ENCODE results near the gene TRIO. TPM values are rescaled to one million over a fixed set of nuclear protein-coding genes. Genes with fewer than 3 reads are reported as not detected.

The TRIO gene
- total RNA-seq, 6 experiments from 2014 or later, result 167 to 219 (median 190) TPM

- Mint-ChIP-seq H3K9me3 (peaks cover 13% of the 10 kb centered on the region), H3K36me3 (ENCODE audit: low read depth) (peaks cover 59% of the 10 kb centered on the region), H3K4me3 (peak overlapping the region; percentile 82), H3K27me3 (ENCODE audit: insufficient read depth) (peaks cover 24% of the 10 kb centered on the region), H3K27ac (peak overlapping the region; percentile 98), H3K4me1 (ENCODE audit: low read depth) (peaks cover 81% of the 10 kb centered on the region)
- no peak for DNase-seq
- no peak for TF ChIP-seq CTCF (IDR thresholded peaks at IDR 0.05)
Observed at GRCh38 chr5:14451871-14452270, 308.7 kb downstream of the TRIO start.

DNA sequence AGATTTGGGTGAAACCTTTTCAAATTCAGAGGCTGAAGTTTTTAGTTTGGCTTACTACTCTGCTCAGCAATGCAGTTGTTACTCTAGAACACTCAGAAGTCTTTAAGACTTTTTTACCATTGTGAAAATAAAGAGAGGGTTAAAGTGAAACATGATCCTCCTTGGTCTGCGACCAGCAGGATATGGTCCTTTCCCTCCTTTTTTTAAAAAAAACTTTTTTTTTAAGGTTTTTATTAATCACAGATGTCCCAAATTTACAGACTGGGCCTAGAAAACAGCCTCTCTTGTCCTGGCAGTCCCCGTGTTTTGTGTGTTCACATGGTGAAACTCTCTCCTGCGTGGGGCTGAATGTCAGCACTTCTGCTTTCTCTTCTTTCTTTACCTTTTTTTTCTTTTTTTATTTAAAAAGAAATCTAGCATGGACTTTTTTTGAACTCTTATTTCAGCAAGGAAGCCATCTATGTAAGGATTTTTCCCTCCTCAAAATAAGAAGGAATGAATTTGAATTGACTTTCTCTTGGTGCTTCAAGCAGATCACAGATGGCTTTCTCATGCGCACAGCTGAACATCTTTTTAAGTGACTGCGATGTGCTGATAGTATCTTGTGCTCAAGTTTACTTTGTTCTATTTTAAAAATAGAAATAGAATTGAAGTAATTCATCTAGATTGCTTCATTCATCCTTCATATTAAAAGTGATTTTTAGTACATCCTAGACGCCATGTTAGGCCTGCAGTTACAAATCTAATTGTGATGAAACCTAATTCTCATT lies 309.7 kb downstream of the TRIO start:
- peaks cover 26% of the 10 kb centered on the region for H3K27me3 Mint-ChIP-seq (ENCODE audit: insufficient read depth)
- peaks cover 77% of the 10 kb centered on the region for H3K4me1 Mint-ChIP-seq (ENCODE audit: low read depth)
- peaks cover 13% of the 10 kb centered on the region for H3K9me3 Mint-ChIP-seq
- H3K4me3 Mint-ChIP-seq, result peak overlapping the region; percentile 82
- peak overlapping the region; percentile 98 for H3K27ac Mint-ChIP-seq
- peaks cover 58% of the 10 kb centered on the region for H3K36me3 Mint-ChIP-seq (ENCODE audit: low read depth)
- no peak for TF ChIP-seq CTCF (IDR thresholded peaks at IDR 0.05)
- DNase-seq, result peak; percentile 39

GRCh38 chr5:14453481-14453880 lies 310.3 kb downstream of the TRIO start:
- DNase-seq, result no peak
- H3K36me3 Mint-ChIP-seq (ENCODE audit: low read depth), result peaks cover 57% of the 10 kb centered on the region
- no peak for TF ChIP-seq CTCF (IDR thresholded peaks at IDR 0.05)
- peak overlapping the region; percentile 59 for H3K4me3 Mint-ChIP-seq
- H3K27me3 Mint-ChIP-seq (ENCODE audit: insufficient read depth), result peaks cover 25% of the 10 kb centered on the region
- H3K9me3 Mint-ChIP-seq, result peaks cover 13% of the 10 kb centered on the region
- H3K27ac Mint-ChIP-seq, result peak overlapping the region; percentile 98
- H3K4me1 Mint-ChIP-seq (ENCODE audit: low read depth), result peaks cover 77% of the 10 kb centered on the region

- H3K27me3 Mint-ChIP-seq (ENCODE audit: insufficient read depth), result peaks cover 15% of the 10 kb centered on the region
- H3K36me3 Mint-ChIP-seq (ENCODE audit: low read depth), result peaks cover 57% of the 10 kb centered on the region
- no peak overlapping the region for H3K27ac Mint-ChIP-seq
- DNase-seq, result no peak
- peaks cover 13% of the 10 kb centered on the region for H3K9me3 Mint-ChIP-seq
- H3K4me3 Mint-ChIP-seq, result no peak overlapping the region
- H3K4me1 Mint-ChIP-seq (ENCODE audit: low read depth), result peaks cover 59% of the 10 kb centered on the region
- TF ChIP-seq CTCF (IDR thresholded peaks at IDR 0.05), result no peak
Observed at GRCh38 chr5:14455814-14456321, 312.7 kb downstream of the TRIO start.

DNA sequence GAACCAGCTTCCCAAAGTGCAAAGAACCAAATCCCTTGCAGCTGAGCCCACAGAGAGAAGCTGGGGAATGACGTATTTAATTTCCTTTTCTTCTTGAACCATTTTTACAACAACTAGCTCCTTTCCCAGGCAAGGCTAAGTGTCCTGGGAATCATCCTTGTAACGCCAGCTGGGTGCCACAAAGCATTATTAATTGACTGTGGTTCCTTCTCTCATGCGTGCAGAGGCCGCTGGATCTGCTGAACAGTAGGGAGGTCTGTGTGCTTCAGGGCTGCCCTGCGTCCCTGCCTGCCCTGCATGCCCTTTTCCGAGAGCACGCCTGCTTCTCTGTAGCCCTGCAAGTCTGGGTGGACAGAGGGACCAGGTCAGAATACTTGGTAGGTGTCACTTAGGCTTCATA lies 314.3 kb downstream of the TRIO start:
- H3K27me3 Mint-ChIP-seq (ENCODE audit: insufficient read depth), result peaks cover 25% of the 10 kb centered on the region
- H3K9me3 Mint-ChIP-seq, result peaks cover 13% of the 10 kb centered on the region
- H3K4me3 Mint-ChIP-seq, result no peak overlapping the region; the same call in 1 of the 2 replicates
- TF ChIP-seq CTCF (IDR thresholded peaks at IDR 0.05), result no peak
- H3K36me3 Mint-ChIP-seq (ENCODE audit: low read depth), result peaks cover 56% of the 10 kb centered on the region
- H3K27ac Mint-ChIP-seq, result peak overlapping the region; percentile 71
- no peak for DNase-seq
- H3K4me1 Mint-ChIP-seq (ENCODE audit: low read depth), result peaks cover 54% of the 10 kb centered on the region

Measured in HFFc6 (cell line).